PC-9 (cell line): Measurements from ENCODE around the gene KMT2D. TPM values are rescaled to one million over a fixed set of nuclear protein-coding genes. Genes with fewer than 3 reads are reported as not detected.

ENCODE experiments used
- BruUV-seq: library from RNA; stranded (reverse); fragments of 400-500 nt; replicated peaks from 2 replicates; lab custom pipeline; 2021; lab: Mats Ljungman, UMichigan
- CTCF ChIA-PET: fragments of 300-600 bp; sonication (Branson Sonifier 250); formaldehyde crosslinking; loops from one replicate; lab custom pipeline; 2022; ENCODE audit warnings: antibody characterized with exemption; lab: Charles Lee
- POLR2A ChIA-PET: fragments of 300-600 bp; sonication (Branson Sonifier 250); formaldehyde crosslinking; loops from one replicate; lab custom pipeline; 2022; ENCODE audit warnings: antibody characterized with exemption; ENCODE audit not compliant: unreplicated experiment; lab: Charles Lee
- DNase-seq, 2 experiments: peaks; one replicate each; pipeline versions ENCODE4 v3.0.0 to v3.0.0-alpha.2; 2015 to 2022; ENCODE audit warnings: mixed read lengths in 1 of 2
- H2AFZ ChIP-seq: fragments of 200-600 bp; sonication (generic); 2 replicates; pipeline ENCODE4 v1.8.1; 2017; ENCODE audit warnings: antibody characterized with exemption
- H3F3A ChIP-seq: fragments of 200-600 bp; sonication (generic); 2 replicates; pipeline ENCODE4 v1.8.1; 2017; ENCODE audit warnings: antibody characterized with exemption, mild to moderate bottlenecking, low read depth; ENCODE audit not compliant: insufficient read depth
- H3K27ac ChIP-seq: fragments of 200-600 bp; sonication (generic); 2 replicates; pipeline ENCODE4 v1.6.1; 2016; ENCODE audit warnings: mixed run types
- H3K27me3 ChIP-seq: fragments of 200-600 bp; sonication (generic); 2 replicates; pipeline ENCODE4 v1.6.1; 2016; ENCODE audit warnings: low read depth, mixed run types; ENCODE audit not compliant: insufficient read depth
- H3K36me3 ChIP-seq: fragments of 200-600 bp; sonication (generic); 2 replicates; pipeline ENCODE4 v1.6.1; 2016; ENCODE audit warnings: low read depth, mixed run types
- H3K4me1 ChIP-seq: fragments of 200-600 bp; sonication (generic); replicated peaks from 2 replicates; pipeline ENCODE4 v1.6.1; 2016; ENCODE audit warnings: mixed run types; ENCODE audit not compliant: insufficient read depth
- H3K4me2 ChIP-seq: fragments of 200-600 bp; sonication (generic); 2 replicates; pipeline ENCODE4 v1.6.1; 2017; ENCODE audit warnings: mixed run types
- H3K4me3 ChIP-seq: fragments of 200-600 bp; sonication (generic); 2 replicates; pipeline ENCODE4 v1.6.1; 2016; ENCODE audit warnings: mixed run types
- H3K79me2 ChIP-seq: fragments of 200-600 bp; sonication (generic); 2 replicates; pipeline ENCODE4 v1.6.1; 2017; ENCODE audit warnings: low read depth, mixed run types
- H3K9me2 ChIP-seq: fragments of 200-600 bp; sonication (generic); 2 replicates; pipeline ENCODE4 v1.8.1; 2017; ENCODE audit warnings: mild to moderate bottlenecking; ENCODE audit not compliant: insufficient read depth
- H3K9me3 ChIP-seq: fragments of 200-600 bp; sonication (generic); 2 replicates; pipeline ENCODE4 v1.8.1; 2016; ENCODE audit warnings: low read depth; ENCODE audit not compliant: insufficient read depth
- H4K20me1 ChIP-seq: fragments of 200-600 bp; sonication (generic); 2 replicates; pipeline ENCODE4 v1.8.1; 2017; ENCODE audit not compliant: insufficient read depth
- CTCF ChIP-seq: fragments of 200-600 bp; sonication (generic); conservative IDR thresholded peaks from 2 replicates; pipeline ENCODE4 v1.6.1; 2017; ENCODE audit warnings: mixed run types, antibody characterized with exemption, mild to moderate bottlenecking, moderate library complexity
- EZH2 ChIP-seq: fragments of 200-600 bp; sonication (generic); IDR thresholded peaks from 2 replicates; pipeline ENCODE4 v1.8.0; 2017; ENCODE audit warnings: antibody characterized with exemption, low read depth
- intact Hi-C: fragments of 100-400 bp; cut with micrococcal nuclease; formaldehyde crosslinking; loops from one replicate; pipeline ENCODE4 v1.10.0; 2022; ENCODE audit not compliant: unreplicated experiment
- total RNA-seq: library from RNA; stranded (reverse); gene quantifications from 2 replicates; pipeline ENCODE4 v1.2.3, GENCODE V29; 2021

KMT2D gene
- total RNA-seq, 1 experiment from 2014 or later, result 94.0 TPM

DNA sequence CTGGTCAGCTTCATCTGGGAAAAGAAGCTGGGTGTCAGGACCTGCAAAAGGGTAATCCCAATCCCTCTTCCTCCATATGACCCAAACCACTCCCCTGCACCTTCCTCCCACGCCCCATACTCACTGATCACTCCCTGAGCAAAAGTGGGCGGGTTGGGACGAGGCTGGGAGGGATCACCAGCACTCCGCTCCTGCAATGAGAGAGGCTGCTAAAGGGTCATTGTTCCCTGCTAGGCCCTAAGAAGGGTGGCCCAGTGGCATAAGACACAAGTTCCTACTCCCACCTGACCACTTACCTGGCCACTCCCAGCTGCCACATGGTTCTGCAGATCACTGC lies 26.3 kb downstream of the KMT2D start:
- Histone ChIP-seq H2AFZ (no peak overlapping the region), H3K79me2 (no peaks in the 10 kb centered on the region), H3K27me3 (no peaks in the 10 kb centered on the region), H4K20me1 (peaks cover 16% of the 10 kb centered on the region), H3F3A (no peaks in the 10 kb centered on the region), H3K4me3 (no peak overlapping the region), H3K9me3 (no peaks in the 10 kb centered on the region), H3K4me1 (no peaks in the 10 kb centered on the region), H3K27ac (no peak overlapping the region), H3K36me3 (peaks cover 5% of the 10 kb centered on the region; the same call in 1 of the 2 replicates), H3K4me2 (no peak overlapping the region), H3K9me2 (no peaks in the 10 kb centered on the region)
- BruUV-seq, result no TSS peak
- CTCF ChIA-PET, result no interaction called here
- TF ChIP-seq EZH2 (no peak), CTCF (no peak)
- POLR2A ChIA-PET, result interaction anchor here (0.7 kb wide), 1 partner anchor 35 kb away, joined by 4 read pairs; no protein-coding TSS in a partner anchor
- intact Hi-C loops, result no loop called here
- DNase-seq, result no peak

- TF ChIP-seq CTCF (no peak), EZH2 (no peak)
- Histone ChIP-seq H3F3A (no peaks in the 10 kb centered on the region), H3K79me2 (no peaks in the 10 kb centered on the region), H3K27me3 (no peaks in the 10 kb centered on the region), H4K20me1 (peaks cover 16% of the 10 kb centered on the region), H3K4me3 (no peak overlapping the region), H3K36me3 (0 out of 2 replicates have a peak, but pooled peaks cover 5% of the 10 kb centered on the region), H3K4me1 (no peaks in the 10 kb centered on the region), H2AFZ (no peak overlapping the region), H3K9me2 (no peaks in the 10 kb centered on the region), H3K9me3 (no peaks in the 10 kb centered on the region), H3K27ac (no peak overlapping the region), H3K4me2 (no peak overlapping the region)
- intact Hi-C loops, result no loop called here
- ChIA-PET CTCF (no interaction called here), POLR2A (interaction anchor here (0.6 kb wide), 1 partner anchor 55 kb away, joined by 4 read pairs; no protein-coding TSS in a partner anchor)
- no peak for DNase-seq
- BruUV-seq, result no TSS peak
These were observed 26.8 kb downstream of the KMT2D start for GRCh38 chr12:49033611-49034285.

DNA sequence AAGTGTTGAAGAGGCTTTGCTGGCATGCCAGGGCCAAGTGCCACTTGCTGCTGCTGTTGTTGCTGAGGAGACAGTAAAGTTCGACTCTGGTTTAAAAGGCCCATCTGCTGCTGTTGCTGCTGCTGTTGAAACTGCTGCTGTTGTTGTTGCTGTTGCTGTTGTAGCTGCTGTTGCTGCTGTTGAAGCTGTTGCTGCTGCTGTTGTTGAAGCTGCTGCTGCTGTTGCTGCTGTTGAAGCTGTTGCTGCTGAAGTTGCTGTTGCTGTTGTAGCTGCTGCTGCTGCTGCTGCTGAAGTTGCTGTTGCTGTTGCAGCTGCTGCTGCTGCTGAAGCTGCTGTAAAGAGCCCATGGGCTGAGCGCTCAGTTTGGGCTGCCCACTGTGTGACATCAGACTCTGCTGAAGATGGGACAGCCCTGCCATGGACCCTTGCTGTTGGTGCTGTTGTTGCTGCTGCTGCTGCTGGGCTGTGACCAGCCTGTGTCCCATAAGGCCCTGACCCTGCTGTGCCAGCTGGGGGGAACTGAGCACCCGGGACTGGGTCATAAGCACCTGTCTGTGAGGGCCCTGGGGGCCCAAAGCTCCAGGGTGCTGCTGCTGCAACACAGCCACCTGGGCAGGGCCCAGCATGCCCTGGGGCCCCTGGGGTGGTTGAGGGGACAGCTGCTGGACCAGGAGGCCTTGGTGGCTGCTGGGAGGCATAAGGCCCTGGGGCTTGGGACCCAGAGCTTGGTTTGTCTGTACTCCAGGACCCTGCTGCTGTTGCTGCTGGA lies 27.7 kb downstream of the KMT2D start:
- CTCF ChIA-PET, result no interaction called here
- Histone ChIP-seq H3F3A (no peaks in the 10 kb centered on the region), H3K9me2 (no peaks in the 10 kb centered on the region), H3K79me2 (no peaks in the 10 kb centered on the region), H3K27me3 (no peaks in the 10 kb centered on the region), H4K20me1 (peaks cover 16% of the 10 kb centered on the region), H3K4me3 (no peak overlapping the region), H3K4me1 (no peaks in the 10 kb centered on the region), H3K36me3 (0 out of 2 replicates have a peak, but pooled peaks cover 5% of the 10 kb centered on the region), H3K27ac (no peak overlapping the region), H2AFZ (no peak overlapping the region), H3K4me2 (no peak overlapping the region), H3K9me3 (no peaks in the 10 kb centered on the region)
- POLR2A ChIA-PET, result interaction anchor here (0.6 to 0.7 kb wide), 2 partner anchors 55 to 399 kb away, joined by 4 read pairs; no protein-coding TSS in a partner anchor
- TF ChIP-seq CTCF (no peak), EZH2 (no peak)
- intact Hi-C loops, result no loop called here
- no TSS peak for BruUV-seq
- no peak for DNase-seq
